Lower leg skin (tissue), 4 donors: ENCODE data around the gene HSD17B12. TPM values are rescaled to one million over a fixed set of nuclear protein-coding genes. Genes with fewer than 3 reads are reported as not detected.

Experiments
- DNase-seq, 2 donors: peaks; one replicate each; pipeline ENCODE4 v3.0.0-alpha.2; 2019; ENCODE audit warnings: low spot score in 2 of 2
- H3K4me3 ChIP-seq: fragments of 200-600 bp; sonication (generic); 2 replicates; pipeline ENCODE4 v1.5.1; 2017; ENCODE audit warnings: mild to moderate bottlenecking, low read depth; ENCODE audit not compliant: poor library complexity, severe bottlenecking
- POLR2A ChIP-seq, 2 donors: fragments of 450-650 bp; IDR thresholded peaks; one replicate each; pipeline ENCODE4 v1.6.1; 2016 to 2017; ENCODE audit warnings: antibody characterized with exemption in 2 of 2, mild to moderate bottlenecking in 1 of 2, moderate library complexity in 1 of 2
- WGBS, 2 donors: methylation state at CpG; one replicate each; pipeline ENCODE4 v1.1.5; 2018; 5-methylcytosine and 5-hydroxymethylcytosine counted together
- intact Hi-C: fragments of 100-400 bp; cut with DNase I; formaldehyde crosslinking; loops from one replicate; pipeline ENCODE4 v1.15.0; 2023; ENCODE audit warnings: low total_unique reads
- total RNA-seq, 4 donors: library from RNA; depleted of rRNA; stranded (reverse); fragments of >200 nt; gene quantifications; one replicate each; pipeline ENCODE4 v1.1.0, GENCODE V29; 2016
- TF ChIP-seq, protein P1 (sequence below), 3 donors: fragments of 450-650 bp; IDR thresholded peaks; one replicate each; pipeline ENCODE4 v1.5.1; 2016; ENCODE audit warnings: antibody characterized with exemption in 3 of 3, mild to moderate bottlenecking in 3 of 3, moderate library complexity in 2 of 3

Gene HSD17B12
- total RNA-seq, result 10 to 100 TPM; 32.0 to 69.7 (median 46.6) TPM

DNA sequence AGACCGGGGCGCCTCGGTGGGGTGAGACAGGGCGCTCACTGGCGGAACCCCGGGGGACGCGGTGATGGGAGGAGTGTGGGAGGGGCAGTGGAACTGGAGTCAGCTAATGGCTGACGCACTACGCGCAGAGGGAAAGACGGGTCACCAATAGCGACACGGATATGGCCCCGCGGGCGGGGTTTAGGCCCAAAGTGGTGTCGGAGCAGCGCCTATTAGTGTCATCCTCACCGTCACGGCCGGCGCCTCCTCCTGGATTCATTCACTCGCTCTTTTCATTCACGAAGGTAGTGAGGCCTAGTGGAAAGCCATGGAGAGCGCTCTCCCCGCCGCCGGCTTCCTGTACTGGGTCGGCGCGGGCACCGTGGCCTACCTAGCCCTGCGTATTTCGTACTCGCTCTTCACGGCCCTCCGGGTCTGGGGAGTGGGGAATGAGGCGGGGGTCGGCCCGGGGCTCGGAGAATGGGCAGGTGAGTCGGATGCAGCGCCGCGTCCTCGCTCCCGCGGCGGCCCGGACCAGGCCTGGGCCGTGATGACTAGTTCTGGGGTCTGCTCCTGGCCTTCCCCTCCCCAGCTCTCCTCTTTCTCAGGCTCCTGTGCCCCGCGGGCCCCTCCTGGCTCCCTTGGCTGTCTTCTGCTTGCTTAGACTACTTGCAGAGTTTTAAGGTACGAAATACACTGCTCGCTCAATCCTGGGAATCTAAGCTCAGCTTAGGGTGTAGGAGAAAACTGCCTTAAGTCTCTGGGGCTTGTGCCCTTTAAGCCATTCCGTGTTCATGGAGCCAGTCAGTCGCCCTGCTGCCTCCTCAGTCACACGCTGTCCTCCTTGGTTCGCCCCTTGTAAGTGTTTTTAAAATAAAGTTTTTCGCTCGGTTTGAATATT lies at the start of gene HSD17B12:
TSS of gene HSD17B12 (plus strand) at position 218 of the 880 bp plus-strand sequence. CDS start at position 308, 90 bp downstream.
- intact Hi-C loops, result no loop called here
- peak; percentile 98 to 100 for DNase-seq
- TF ChIP-seq, protein P1, sequence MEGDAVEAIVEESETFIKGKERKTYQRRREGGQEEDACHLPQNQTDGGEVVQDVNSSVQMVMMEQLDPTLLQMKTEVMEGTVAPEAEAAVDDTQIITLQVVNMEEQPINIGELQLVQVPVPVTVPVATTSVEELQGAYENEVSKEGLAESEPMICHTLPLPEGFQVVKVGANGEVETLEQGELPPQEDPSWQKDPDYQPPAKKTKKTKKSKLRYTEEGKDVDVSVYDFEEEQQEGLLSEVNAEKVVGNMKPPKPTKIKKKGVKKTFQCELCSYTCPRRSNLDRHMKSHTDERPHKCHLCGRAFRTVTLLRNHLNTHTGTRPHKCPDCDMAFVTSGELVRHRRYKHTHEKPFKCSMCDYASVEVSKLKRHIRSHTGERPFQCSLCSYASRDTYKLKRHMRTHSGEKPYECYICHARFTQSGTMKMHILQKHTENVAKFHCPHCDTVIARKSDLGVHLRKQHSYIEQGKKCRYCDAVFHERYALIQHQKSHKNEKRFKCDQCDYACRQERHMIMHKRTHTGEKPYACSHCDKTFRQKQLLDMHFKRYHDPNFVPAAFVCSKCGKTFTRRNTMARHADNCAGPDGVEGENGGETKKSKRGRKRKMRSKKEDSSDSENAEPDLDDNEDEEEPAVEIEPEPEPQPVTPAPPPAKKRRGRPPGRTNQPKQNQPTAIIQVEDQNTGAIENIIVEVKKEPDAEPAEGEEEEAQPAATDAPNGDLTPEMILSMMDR (IDR thresholded peaks at IDR 0.05), result no peak
- peak in 1 of 2 donors; percentile 25 for TF ChIP-seq POLR2A (IDR thresholded peaks at IDR 0.05)
- WGBS, 2 donors, result 0% methylated on average over 60 to 62 of the region's 62 CpGs
- peak within 1 kb of the TSS; percentile 81 for H3K4me3 ChIP-seq

DNA sequence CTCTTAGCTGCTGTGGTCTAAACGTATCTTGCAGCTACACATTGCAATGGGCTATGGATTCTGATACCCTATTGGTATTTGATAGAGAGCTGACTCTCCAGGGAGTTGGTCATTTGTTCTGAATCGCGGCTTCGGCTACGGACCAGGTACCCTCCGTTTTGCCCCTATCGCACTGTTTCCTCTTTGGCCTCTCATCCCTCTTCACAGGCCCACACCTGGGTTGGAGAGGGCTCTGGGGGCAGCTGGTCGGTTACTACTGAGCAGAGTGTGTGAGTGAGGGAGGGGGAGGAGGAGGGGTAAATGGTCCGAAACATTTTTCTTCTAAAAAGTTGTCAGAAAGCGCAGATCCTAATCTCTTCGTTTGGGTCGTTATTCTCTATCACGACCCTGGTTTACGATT lies 48.8 kb upstream of the HSD17B12 start:
- TF ChIP-seq POLR2A (IDR thresholded peaks at IDR 0.05), result no peak
- TF ChIP-seq, protein P1 (IDR thresholded peaks at IDR 0.05), result no peak
- 26 to 27% methylated on average over 14 of the region's 14 CpGs for WGBS, 2 donors
- intact Hi-C loops, result no loop called here
- no peak overlapping the region for H3K4me3 ChIP-seq
- DNase-seq, result no peak

DNA sequence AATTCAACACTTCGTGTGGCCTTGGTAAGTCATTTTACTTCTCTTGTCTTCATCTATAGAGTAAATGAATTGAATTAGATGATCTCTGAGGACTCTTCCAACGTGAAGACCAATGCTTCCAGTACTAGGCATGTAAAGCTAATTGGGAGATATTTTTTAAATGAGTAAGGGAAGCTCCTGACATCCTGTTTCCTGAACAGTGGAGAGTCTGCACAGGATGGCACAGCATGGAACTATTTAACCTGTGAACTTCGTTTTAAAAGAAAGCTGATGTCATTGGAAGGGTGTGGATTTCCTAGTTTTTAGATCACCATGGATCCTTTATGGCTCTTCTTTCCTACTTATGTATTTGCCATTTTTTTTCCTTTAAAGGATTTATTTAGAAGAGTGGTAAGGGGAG lies 48.4 kb upstream of the HSD17B12 start:
- no peak for DNase-seq
- intact Hi-C loops, result no loop called here
- TF ChIP-seq, protein P1 (IDR thresholded peaks at IDR 0.05), result no peak
- no peak for TF ChIP-seq POLR2A (IDR thresholded peaks at IDR 0.05)
- H3K4me3 ChIP-seq, result no peak overlapping the region
- WGBS, 2 donors, result 14 to 22% methylated on average over 3 of the region's 3 CpGs

DNA sequence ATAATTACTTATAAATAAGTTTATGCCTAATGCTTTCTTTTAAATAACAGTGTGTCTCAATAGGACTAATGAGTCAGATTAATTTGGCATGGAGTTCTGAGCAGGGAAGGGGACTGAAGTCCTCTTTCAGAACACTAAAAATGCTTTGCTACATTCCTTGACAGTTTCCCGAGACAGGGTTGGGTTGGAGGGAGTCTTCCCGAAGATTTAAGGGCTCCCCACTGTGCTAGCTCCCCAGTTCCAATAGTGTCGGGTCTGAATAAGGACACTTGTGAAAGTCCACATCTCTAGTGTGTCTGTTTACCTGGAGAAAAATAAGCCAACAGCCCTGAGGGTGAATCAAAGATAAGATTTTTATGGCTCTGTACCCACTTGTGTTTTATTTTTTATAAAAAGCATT lies 41.8 kb upstream of the HSD17B12 start:
- no peak for TF ChIP-seq POLR2A (IDR thresholded peaks at IDR 0.05)
- TF ChIP-seq, protein P1 (IDR thresholded peaks at IDR 0.05), result no peak
- no peak overlapping the region for H3K4me3 ChIP-seq
- DNase-seq, result no peak
- WGBS, 2 donors, result 7 to 15% methylated on average over 3 of the region's 3 CpGs
- intact Hi-C loops, result no loop called here

DNA sequence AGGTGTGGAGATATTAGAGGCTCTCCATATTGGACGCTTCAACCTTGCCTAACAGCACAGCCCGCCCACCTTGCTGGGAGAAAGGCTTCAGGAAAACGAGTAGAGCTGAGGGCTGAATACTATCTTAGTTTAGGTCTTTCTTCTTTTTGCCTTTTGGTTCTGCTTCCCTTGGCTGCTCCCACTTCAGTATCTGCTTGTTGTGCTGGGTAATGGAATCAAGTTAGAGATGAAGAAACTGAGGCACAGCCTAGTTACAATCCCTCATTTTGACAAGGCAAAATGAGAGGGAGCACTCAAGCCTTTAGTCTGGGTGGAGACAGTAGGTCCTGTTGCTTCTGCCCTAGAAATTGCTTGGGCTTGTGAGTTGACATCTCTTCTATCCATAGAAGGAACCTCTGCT lies 41.3 kb upstream of the HSD17B12 start:
- no peak for TF ChIP-seq POLR2A (IDR thresholded peaks at IDR 0.05)
- TF ChIP-seq, protein P1 (IDR thresholded peaks at IDR 0.05), result no peak
- no peak for DNase-seq
- intact Hi-C loops, result no loop called here
- H3K4me3 ChIP-seq, result no peak overlapping the region
- WGBS, 2 donors, result 47 to 50% methylated on average over 3 of the region's 3 CpGs
